ENCODE results near the gene NCAPH2. TPM values are rescaled to one million over a fixed set of nuclear protein-coding genes. Genes with fewer than 3 reads are reported as not detected.
A peak's percentile ranks its signal among the peaks of the same experiment; 100 is the strongest.
"Not testable (repeated sequence)": the region's sequence is repeated elsewhere in the genome, so short reads cannot be mapped to it uniquely, and the experiment has no call there.

NCAPH2 gene
- total RNA-seq, 1 experiment from 2014 or later, result 70.7 TPM

DNA sequence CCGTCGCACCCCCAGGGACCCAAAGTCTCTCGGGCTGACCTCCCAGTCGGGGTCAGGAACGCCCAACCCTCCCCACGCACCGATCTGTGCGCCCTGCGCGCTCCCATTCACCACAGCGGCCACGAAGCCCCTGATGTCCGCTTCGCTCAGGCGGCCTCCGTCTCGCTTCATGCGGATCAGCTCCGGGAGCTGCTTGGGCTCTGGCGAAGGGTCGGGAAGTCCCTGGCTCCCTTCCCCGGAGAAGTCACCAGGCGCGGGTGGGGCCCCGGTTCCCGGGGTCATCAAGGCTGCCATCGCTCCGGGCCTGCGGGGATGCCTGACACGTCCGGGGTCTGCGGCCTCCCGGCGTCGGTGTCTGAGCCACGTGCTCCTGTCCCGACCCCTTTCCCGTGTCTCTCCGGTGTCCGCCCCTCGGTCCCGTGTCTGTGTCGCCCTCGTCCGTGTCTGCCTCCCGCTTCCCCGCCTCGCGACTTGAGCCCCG lies 21.4 kb downstream of the NCAPH2 start:
- no peak for DNase-seq (ENCODE audit: low read depth)

DNA sequence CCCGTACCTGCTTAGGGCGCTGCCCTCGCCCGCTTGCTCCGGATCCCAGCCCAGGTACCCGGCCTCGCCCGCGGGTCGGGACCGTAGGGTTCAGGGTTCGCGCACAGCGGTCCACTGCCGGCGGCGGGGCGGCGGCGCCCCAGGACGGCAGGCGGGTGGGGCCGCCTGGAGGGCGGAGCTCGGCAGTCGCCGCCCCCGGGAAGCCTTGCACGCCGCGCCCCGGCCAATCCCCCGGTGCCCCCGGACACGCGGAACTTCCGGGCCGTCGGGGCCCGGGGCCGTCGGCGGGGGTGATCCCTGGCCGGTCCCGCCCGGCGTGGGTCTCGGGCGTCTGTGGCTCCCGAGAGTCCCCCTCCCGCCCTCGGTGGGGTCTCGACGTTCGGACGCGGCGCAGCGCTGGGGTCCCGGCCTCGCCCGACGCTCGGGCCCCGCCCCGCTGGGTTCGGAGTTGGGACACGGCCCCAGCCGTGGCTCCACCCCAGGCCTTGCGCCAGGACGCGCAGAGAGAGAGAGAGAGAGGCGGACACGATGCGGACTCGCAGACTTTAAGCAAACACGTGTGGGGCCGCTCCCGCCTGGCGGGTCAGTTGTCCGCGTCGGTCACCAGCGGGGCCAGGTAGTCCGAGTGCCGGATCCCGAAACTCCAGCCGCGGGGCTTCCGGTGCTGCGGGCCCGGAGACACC lies 22.0 kb downstream of the NCAPH2 start, which contains the start of gene TYMP:
Gene TYMP, minus strand, starts transcription at position 116 of the 683 bp plus-strand sequence. CDS start 303 bp downstream, outside the sequence.
- peak; percentile 58 for DNase-seq (ENCODE audit: low read depth)

DNA sequence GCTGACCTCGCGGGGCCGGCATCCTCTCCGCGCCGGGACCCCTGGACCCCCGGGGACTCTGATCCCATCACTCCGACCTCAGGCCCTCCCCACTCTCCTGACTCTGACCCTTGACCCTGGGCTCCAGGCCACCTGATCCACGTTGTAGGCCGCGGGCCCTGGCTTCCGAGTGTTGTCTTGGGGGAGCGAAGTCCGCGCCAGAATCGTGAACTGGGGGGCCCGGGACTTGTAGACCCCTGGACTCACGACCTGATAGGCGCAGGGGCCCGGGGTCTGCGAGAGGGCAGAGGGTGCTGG lies 22.5 kb downstream of the NCAPH2 start:
- DNase-seq (ENCODE audit: low read depth), result no peak

GRCh38 chr22:50530877-50531545 lies 23.0 kb downstream of the NCAPH2 start:
- peak; percentile 81 for DNase-seq (ENCODE audit: low read depth)

DNA sequence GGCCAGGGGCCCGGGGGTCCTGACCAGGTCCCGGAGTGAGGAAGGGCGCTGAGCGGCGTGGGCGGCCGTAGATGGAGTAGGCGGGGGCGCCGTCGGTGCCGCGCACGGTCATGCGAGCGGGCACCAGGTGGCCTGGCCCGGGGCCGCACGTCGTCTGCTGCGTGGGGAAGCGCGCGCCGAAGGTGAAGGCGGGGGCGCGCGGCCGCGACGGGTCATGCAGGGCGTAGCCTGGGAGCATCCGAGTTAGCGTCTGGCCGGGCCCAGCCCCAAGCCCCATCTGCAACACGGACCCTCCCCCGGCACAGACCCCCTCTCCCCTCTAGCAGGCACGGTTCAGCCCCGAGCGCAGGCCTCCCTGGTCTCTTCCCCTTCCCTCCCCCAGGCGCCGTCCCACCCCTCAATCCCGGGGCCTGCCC lies 23.5 kb downstream of the NCAPH2 start:
- no peak for DNase-seq (ENCODE audit: low read depth)

- DNase-seq (ENCODE audit: low read depth), result peak; percentile 74
These were observed 24.1 kb downstream of the NCAPH2 start for GRCh38 chr22:50531962-50532674.

- no peak for DNase-seq (ENCODE audit: low read depth)
These were observed 25.1 kb downstream of the NCAPH2 start for GRCh38 chr22:50532824-50533796.

DNA sequence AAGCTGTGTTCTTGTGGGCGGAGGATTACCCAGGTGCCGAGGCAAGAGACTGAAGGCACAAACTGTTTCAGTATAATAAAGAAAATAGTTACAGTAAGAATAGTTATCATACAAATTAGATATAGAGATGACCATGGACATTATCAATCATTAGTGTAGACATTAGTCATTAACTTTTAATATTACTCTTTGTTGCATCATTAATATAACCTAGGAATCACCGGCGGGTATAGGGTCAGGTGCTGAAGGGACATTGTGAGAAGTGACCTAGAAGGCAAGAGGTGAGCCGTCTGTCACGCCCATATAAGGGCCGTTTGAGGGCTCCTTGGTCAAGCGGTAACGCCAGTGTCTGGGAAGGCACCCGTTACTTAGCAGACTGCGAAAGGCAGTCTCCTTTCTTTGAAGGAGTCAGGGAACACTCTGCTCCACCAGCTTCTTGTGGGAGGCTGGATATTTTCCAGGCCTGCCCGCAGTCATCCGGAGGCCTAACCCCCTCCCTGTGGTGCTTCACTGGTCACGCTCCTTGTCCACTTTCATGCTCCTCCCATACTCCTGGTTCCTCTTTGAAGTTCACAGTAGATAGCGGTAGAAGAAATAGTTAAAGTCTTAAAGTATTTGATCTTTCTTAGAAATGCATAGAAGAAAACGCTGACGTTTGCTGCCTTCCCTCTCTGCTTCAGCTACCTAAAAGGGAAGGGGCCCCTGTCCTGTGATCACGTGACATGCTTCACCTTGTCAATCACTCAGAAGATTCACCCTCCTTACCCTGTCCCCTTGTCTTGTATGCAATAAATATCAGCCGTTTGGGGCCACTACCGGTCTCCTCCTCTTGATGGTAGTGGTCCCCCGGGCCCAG lies 26.1 kb downstream of the NCAPH2 start:
- DNase-seq (ENCODE audit: low read depth), result not testable (repeated sequence)

- DNase-seq (ENCODE audit: low read depth), result no peak
These were observed 27.1 kb downstream of the NCAPH2 start for GRCh38 chr22:50535113-50535512.

DNA sequence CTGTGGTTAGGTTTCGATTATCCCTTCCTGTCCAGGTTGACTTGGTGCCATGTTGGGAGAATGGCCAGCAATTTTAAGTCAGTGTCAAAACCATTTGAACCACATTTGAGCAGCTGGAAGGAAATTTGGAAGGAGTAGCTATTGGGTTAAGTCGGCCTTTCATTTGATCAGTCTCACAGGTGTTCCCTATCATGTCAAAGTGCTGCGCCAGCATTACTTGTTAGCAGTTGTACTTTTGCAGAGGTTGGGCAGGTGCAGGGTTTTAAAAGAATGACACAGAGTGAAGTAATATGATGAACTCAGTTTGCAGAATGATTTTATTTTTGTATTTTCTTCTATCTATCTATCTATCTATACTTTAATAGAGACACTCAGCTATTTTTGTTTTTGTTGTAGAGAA lies 28.2 kb downstream of the NCAPH2 start:
- DNase-seq (ENCODE audit: low read depth), result no peak

DNA sequence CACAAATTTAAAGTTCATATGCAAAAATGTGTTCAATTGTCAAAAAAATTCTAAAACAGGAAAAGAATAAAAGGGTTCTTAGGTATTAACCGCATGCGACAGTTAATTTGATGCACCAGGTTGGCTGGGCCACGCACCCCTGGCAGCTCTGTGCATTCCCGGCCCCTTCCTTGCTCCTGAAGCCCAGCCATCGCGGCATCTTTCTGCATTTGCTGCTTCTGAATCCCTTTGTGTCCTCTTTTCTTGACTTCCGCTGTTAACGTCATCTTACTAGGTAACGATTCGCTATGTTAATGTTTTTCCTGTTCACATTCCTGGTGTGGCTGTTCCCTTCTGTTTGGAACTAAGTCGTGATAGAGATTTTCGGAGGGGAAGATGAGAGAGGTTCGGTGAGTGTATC lies 29.7 kb downstream of the NCAPH2 start:
- DNase-seq (ENCODE audit: low read depth), result no peak

DNA sequence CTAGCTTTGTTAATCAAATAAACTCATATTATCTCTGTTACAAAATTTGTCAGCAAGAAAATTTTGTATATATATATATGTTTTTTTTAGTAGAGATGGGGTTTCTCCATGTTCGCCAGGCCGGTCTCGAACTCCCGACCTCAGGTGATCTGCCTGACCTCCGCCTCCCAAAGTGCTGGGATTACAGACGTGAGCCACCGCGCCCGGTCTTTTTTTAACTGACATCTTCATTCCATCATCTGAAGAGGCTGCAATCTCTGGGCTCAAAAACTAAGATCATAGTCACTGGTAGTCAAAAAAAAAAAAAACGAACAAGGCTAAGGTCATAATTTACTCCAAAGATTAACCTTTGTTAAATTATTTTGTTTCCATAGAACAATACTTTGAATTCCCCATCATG lies 32.4 kb downstream of the NCAPH2 start:
- no peak for DNase-seq (ENCODE audit: low read depth)

GRCh38 chr22:50541667-50542026 lies 33.6 kb downstream of the NCAPH2 start:
- DNase-seq (ENCODE audit: low read depth), result peak; percentile 78

GRCh38 chr22:50542416-50542927 lies 34.4 kb downstream of the NCAPH2 start:
- DNase-seq (ENCODE audit: low read depth), result no peak

- DNase-seq (ENCODE audit: low read depth), result peak; percentile 76
These were observed 36.2 kb downstream of the NCAPH2 start for GRCh38 chr22:50544078-50544745.

DNA sequence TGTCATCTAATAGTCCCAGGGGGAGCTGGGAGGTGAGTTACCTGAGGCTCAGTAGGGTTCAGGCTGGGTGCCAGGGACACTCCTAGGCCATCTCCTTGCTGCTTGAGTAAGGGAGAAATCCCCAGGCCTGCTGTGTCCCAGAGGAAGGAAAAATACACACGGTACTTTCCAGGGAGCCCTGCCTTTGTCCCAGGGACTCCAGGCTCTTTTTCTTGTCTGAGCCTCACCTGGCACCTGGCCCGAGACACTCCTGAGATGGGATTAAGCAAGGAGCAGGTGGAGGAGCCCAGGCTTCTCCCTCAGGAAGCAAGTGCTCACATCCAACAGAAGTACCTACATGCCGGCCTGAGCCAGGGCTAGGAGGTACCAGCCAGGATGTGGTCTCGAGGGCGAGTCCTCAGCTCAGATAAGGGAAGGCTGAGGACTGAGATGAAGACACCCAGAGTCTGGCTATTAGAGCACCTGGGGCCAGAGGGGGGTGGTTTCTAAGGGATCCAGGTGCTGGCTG lies 36.8 kb downstream of the NCAPH2 start:
- DNase-seq (ENCODE audit: low read depth), result peak; percentile 25

GRCh38 chr22:50545522-50546325 lies 37.7 kb downstream of the NCAPH2 start, which contains the start of gene KLHDC7B:
Gene KLHDC7B, plus strand, starts transcription at chr22:50545899. Its CDS starts 345 bp downstream, at chr22:50546244.
- DNase-seq (ENCODE audit: low read depth), result no peak
